ENCODE results near the gene TSFM. TPM values are rescaled to one million over a fixed set of nuclear protein-coding genes. Genes with fewer than 3 reads are reported as not detected.

Gene TSFM
- total and polyA plus RNA-seq, 2 of the 13 experiments (the other 11 are each of a cell fraction or from before 2014, with no cell fraction given) = 29.8 to 68.3 TPM

GRCh38 chr12:57826966-57827365 is 44.4 kb downstream of the TSFM start:
- Histone ChIP-seq H3K27ac (ENCODE audit: extremely low read length, insufficient read depth, low read length) (no peak overlapping the region), H3K4me1 (ENCODE audit: insufficient read depth, low read length) (peaks cover 8% of the 10 kb centered on the region; the same call in 1 of the 2 replicates), H2AFZ (ENCODE audit: low read length) (no peak overlapping the region), H3K9me3 (ENCODE audit: low read length) (no peaks in the 10 kb centered on the region), H4K20me1 (ENCODE audit: insufficient read depth, low read length) (peaks cover 49% of the 10 kb centered on the region), H3K27me3 (ENCODE audit: control insufficient read depth in 1 of 2, insufficient read depth in 2 of 2, low read length in 2 of 2) (no peaks in the 10 kb centered on the region), H3K9ac (ENCODE audit: insufficient read depth, low read depth, low read length) (no peak overlapping the region), H3K4me2 (ENCODE audit: low read depth, low read length) (no peak overlapping the region), H3K79me2 (ENCODE audit: insufficient read depth, low read length) (peaks cover 27% of the 10 kb centered on the region), H3K36me3 (replicated peaks in 1 of 2; ENCODE audit: control insufficient read depth in 1 of 2, insufficient read depth in 2 of 2, low read length in 2 of 2) (peaks cover 46 to 82% of the 10 kb centered on the region in 2 experiments), H3K4me3 (replicated peaks in 1 of 3; ENCODE audit: insufficient read depth in 1 of 3, low read depth in 2 of 3, low read length in 3 of 3) (no peak overlapping the region)
- ChIA-PET CTCF (ENCODE audit: low intra/inter-chr PET ratio, low total read pairs) (interaction anchor here (1.5 kb wide), 1 partner anchor 78 kb away, joined by 3 read pairs; no protein-coding TSS in a partner anchor), POLR2A (interaction anchor here (0.7 kb wide), 1 partner anchor 17 kb away, joined by 4 read pairs; no protein-coding TSS in a partner anchor)
- ATAC-seq = no peak
- BruUV-seq (replicated peaks) = no TSS peak
- 94% methylated on average over 1 of the region's 1 CpG for WGBS (ENCODE audit: low lambda C conversion rate)
- intact Hi-C loops (cut with micrococcal nuclease; ENCODE audit: unreplicated experiment) (no loop called here), in situ Hi-C loops (cut with HindIII; ENCODE audit: extremely low pct_ligation_motif_present, low pct_unique_long_range_greater_than_20kb) (no loop called here)
- no peak for DNase-seq (ENCODE audit: low spot score)
- FAIRE-seq = no peak
- no peak for TF ChIP-seq ZNF260 (CRISPR knock-in tag; IDR thresholded peaks at IDR 0.05; ENCODE audit: borderline replicate concordance, low read depth)
- TF ChIP-seq STAT5B (CRISPR knock-in tag; IDR thresholded peaks at IDR 0.05) = no peak
- TF ChIP-seq ZNF496 (CRISPR knock-in tag; IDR thresholded peaks at IDR 0.05; ENCODE audit: insufficient replicate concordance) = no peak
- TF ChIP-seq SKIL (CRISPR knock-in tag; IDR thresholded peaks at IDR 0.05; ENCODE audit: borderline replicate concordance) = no peak
- TF ChIP-seq MTF1 (CRISPR knock-in tag; IDR thresholded peaks at IDR 0.05) = no peak
- TF ChIP-seq ZNF143 (CRISPR knock-in tag; IDR thresholded peaks at IDR 0.05) = no peak
- TF ChIP-seq AGO1 (IDR thresholded peaks at IDR 0.05; ENCODE audit: low read depth, low read length, poor library complexity, severe bottlenecking) = no peak
- TF ChIP-seq, protein P1, sequence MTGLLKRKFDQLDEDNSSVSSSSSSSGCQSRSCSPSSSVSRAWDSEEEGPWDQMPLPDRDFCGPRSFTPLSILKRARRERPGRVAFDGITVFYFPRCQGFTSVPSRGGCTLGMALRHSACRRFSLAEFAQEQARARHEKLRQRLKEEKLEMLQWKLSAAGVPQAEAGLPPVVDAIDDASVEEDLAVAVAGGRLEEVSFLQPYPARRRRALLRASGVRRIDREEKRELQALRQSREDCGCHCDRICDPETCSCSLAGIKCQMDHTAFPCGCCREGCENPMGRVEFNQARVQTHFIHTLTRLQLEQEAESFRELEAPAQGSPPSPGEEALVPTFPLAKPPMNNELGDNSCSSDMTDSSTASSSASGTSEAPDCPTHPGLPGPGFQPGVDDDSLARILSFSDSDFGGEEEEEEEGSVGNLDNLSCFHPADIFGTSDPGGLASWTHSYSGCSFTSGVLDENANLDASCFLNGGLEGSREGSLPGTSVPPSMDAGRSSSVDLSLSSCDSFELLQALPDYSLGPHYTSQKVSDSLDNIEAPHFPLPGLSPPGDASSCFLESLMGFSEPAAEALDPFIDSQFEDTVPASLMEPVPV (CRISPR knock-in tag; IDR thresholded peaks at IDR 0.05) = no peak
